BE2C (cell line): ENCODE results near the gene DISC1.

ENCODE experiments used
- DNase-seq: peaks from one replicate; pipeline ENCODE4 v3.0.0-alpha.2; 2020
- H3K27me3 ChIP-seq: fragments of 250-450 bp; sonication (Bioruptor Pico); 2 replicates; pipeline ENCODE4 v1.5.1; 2020; ENCODE audit warnings: mild to moderate bottlenecking
- H3K36me3 ChIP-seq: fragments of 250-450 bp; sonication (Bioruptor Pico); 2 replicates; pipeline ENCODE4 v1.5.1; 2020; ENCODE audit warnings: mild to moderate bottlenecking
- H3K4me1 ChIP-seq: fragments of 250-450 bp; sonication (Bioruptor Pico); 2 replicates; pipeline ENCODE4 v1.5.1; 2020
- H3K4me3 ChIP-seq: 2 replicates; pipeline ENCODE4 v1.5.1; 2011; ENCODE audit warnings: low read depth, low read length
- H3K9me3 ChIP-seq: fragments of 250-450 bp; sonication (Bioruptor Pico); 2 replicates; pipeline ENCODE4 v1.5.1; 2020
- TF ChIP-seq, protein P1 (sequence below): IDR thresholded peaks from 2 replicates; pipeline ENCODE4 v1.5.1; 2012; ENCODE audit warnings: mild to moderate bottlenecking, low read depth, low read length

The DISC1 gene

GRCh38 chr1:231690059-231690458 lies 63.5 kb downstream of the DISC1 start:
- TF ChIP-seq, protein P1, sequence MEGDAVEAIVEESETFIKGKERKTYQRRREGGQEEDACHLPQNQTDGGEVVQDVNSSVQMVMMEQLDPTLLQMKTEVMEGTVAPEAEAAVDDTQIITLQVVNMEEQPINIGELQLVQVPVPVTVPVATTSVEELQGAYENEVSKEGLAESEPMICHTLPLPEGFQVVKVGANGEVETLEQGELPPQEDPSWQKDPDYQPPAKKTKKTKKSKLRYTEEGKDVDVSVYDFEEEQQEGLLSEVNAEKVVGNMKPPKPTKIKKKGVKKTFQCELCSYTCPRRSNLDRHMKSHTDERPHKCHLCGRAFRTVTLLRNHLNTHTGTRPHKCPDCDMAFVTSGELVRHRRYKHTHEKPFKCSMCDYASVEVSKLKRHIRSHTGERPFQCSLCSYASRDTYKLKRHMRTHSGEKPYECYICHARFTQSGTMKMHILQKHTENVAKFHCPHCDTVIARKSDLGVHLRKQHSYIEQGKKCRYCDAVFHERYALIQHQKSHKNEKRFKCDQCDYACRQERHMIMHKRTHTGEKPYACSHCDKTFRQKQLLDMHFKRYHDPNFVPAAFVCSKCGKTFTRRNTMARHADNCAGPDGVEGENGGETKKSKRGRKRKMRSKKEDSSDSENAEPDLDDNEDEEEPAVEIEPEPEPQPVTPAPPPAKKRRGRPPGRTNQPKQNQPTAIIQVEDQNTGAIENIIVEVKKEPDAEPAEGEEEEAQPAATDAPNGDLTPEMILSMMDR, result no peak
- no peak for DNase-seq
- Histone ChIP-seq H3K27me3 (no peaks in the 10 kb centered on the region), H3K36me3 (no peaks in the 10 kb centered on the region), H3K9me3 (no peaks in the 10 kb centered on the region), H3K4me3 (no peak overlapping the region), H3K4me1 (peaks cover under 1% of the 10 kb centered on the region)

DNA sequence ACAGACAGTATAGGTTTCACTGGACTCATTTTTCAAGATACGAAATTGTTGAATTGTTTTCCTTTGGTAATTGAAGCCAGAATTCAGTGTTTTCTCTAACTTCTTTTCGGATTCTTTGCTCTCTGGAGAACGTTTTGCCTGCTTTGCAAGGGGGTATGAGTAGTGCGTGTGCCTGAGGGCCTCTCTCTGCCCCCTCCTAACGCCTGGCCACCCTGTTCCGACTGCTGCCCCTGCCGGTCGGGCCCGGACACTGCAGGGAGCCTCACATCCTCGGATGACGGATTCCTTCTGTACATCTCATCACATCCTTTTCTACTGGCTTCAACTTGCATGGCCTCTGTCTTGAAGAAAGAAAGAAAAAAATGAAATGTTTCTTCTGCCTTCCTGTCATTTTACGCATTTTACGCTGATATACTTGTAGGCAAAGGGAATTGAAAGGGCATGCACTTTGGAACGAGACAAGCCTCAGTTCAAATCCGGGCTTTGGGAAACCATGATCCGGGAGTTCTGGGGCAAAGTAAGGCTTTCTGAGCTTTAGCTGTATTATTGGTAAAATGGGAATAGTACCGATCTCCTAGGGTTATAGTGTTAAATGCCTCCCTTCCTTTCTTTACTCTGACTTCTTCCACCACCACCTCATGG lies 65.1 kb downstream of the DISC1 start:
- TF ChIP-seq, protein P1, result peak; percentile 69
- H3K36me3 ChIP-seq, result no peaks in the 10 kb centered on the region
- H3K4me1 ChIP-seq, result peaks cover 15% of the 10 kb centered on the region
- no peak overlapping the region for H3K4me3 ChIP-seq
- H3K9me3 ChIP-seq, result no peaks in the 10 kb centered on the region
- peak; percentile 45 for DNase-seq
- no peaks in the 10 kb centered on the region for H3K27me3 ChIP-seq

- Histone ChIP-seq H3K36me3 (no peaks in the 10 kb centered on the region), H3K4me3 (no peak overlapping the region), H3K4me1 (peaks cover 17% of the 10 kb centered on the region), H3K9me3 (no peaks in the 10 kb centered on the region), H3K27me3 (no peaks in the 10 kb centered on the region)
- TF ChIP-seq, protein P1, result no peak
- no peak for DNase-seq
Observed at GRCh38 chr1:231693361-231694074, 66.9 kb downstream of the DISC1 start.

DNA sequence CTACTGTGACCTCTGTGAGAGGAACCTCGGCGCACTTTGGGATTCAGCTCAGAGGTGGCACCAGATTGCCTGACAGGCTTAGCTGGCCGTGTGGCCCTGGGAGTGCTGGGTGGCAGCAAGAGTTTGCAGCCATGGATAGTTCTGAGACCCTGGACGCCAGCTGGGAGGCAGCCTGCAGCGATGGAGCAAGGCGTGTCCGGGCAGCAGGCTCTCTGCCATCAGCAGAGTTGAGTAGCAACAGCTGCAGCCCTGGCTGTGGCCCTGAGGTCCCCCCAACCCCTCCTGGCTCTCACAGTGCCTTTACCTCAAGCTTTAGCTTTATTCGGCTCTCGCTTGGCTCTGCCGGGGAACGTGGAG lies 67.5 kb downstream of the DISC1 start:
- DNase-seq, result no peak

DNA sequence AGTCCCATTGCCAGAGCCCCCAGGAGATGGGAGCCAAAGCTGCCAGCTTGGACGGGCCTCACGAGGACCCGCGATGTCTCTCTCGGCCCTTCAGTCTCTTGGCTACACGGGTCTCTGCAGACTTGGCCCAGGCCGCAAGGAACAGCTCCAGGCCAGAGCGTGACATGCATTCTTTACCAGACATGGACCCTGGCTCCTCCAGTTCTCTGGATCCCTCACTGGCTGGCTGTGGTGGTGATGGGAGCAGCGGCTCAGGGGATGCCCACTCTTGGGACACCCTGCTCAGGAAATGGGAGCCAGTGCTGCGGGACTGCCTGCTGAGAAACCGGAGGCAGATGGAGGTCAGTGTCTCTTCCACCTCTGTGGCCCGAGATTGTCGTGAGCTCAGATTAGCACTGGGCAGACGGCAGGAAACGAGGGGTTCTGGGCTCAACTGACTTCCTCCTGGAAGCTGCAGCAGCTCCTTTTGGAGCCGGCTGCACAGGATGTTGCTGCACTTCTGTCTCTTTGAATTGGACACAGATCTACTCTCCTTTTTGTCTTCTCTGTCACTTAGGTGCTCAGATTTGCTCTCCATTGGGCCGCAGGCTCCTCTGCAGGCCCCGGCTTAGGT lies 68.0 kb downstream of the DISC1 start:
- TF ChIP-seq, protein P1, result no peak
- Histone ChIP-seq H3K9me3 (no peaks in the 10 kb centered on the region), H3K4me1 (peaks cover 17% of the 10 kb centered on the region), H3K27me3 (no peaks in the 10 kb centered on the region), H3K4me3 (no peak overlapping the region), H3K36me3 (no peaks in the 10 kb centered on the region)
- no peak for DNase-seq

More for the DNA sequence above, 67.5 kb downstream of the DISC1 start:
- Histone ChIP-seq H3K4me1 (peaks cover 17% of the 10 kb centered on the region), H3K4me3 (no peak overlapping the region), H3K36me3 (no peaks in the 10 kb centered on the region), H3K9me3 (no peaks in the 10 kb centered on the region), H3K27me3 (no peaks in the 10 kb centered on the region)
- TF ChIP-seq, protein P1, result no peak
